Nephron (organoid): ENCODE data around the gene PPP1R1A.
A peak's percentile ranks its signal among the peaks of the same experiment; 100 is the strongest.

Source experiments
- H3K27ac Mint-ChIP-seq, 3 experiments: 2 replicates each; pipeline ENCODE4 v1.8.0; 2020; ENCODE audit warnings: mixed read lengths in 3 of 3, mild to moderate bottlenecking in 2 of 3, moderate library complexity in 1 of 3
- H3K27me3 Mint-ChIP-seq: 2 replicates; pipeline ENCODE4 v1.8.0; 2021; ENCODE audit warnings: low read depth, mild to moderate bottlenecking, moderate library complexity, mixed read lengths
- H3K36me3 Mint-ChIP-seq: 2 replicates; pipeline ENCODE4 v1.8.0; 2020; ENCODE audit warnings: low read depth, mixed read lengths
- H3K4me1 Mint-ChIP-seq: 2 replicates; pipeline ENCODE4 v1.8.0; 2020; ENCODE audit warnings: mixed read lengths
- H3K4me3 Mint-ChIP-seq, 3 experiments: 2 replicates each; pipeline ENCODE4 v1.8.0; 2020; ENCODE audit warnings: mild to moderate bottlenecking in 3 of 3, mixed read lengths in 3 of 3, moderate library complexity in 2 of 3
- H3K9me3 Mint-ChIP-seq: 2 replicates; pipeline ENCODE4 v1.8.0; 2020; ENCODE audit warnings: mixed read lengths
- TF ChIP-seq, protein P1 (sequence below), 3 experiments: fragments of 200-600 bp; sonication (generic); IDR thresholded peaks; one replicate each; pipeline ENCODE4 v1.5.0; 2021; ENCODE audit warnings: antibody characterized with exemption in 3 of 3; ENCODE audit not compliant: unreplicated experiment in 3 of 3

PPP1R1A gene

GRCh38 chr12:54592316-54592715 lies 3.9 kb upstream of the PPP1R1A start:
- no peaks in the 10 kb centered on the region for H3K36me3 Mint-ChIP-seq
- H3K27ac Mint-ChIP-seq: no peak overlapping the region
- TF ChIP-seq, protein P1, sequence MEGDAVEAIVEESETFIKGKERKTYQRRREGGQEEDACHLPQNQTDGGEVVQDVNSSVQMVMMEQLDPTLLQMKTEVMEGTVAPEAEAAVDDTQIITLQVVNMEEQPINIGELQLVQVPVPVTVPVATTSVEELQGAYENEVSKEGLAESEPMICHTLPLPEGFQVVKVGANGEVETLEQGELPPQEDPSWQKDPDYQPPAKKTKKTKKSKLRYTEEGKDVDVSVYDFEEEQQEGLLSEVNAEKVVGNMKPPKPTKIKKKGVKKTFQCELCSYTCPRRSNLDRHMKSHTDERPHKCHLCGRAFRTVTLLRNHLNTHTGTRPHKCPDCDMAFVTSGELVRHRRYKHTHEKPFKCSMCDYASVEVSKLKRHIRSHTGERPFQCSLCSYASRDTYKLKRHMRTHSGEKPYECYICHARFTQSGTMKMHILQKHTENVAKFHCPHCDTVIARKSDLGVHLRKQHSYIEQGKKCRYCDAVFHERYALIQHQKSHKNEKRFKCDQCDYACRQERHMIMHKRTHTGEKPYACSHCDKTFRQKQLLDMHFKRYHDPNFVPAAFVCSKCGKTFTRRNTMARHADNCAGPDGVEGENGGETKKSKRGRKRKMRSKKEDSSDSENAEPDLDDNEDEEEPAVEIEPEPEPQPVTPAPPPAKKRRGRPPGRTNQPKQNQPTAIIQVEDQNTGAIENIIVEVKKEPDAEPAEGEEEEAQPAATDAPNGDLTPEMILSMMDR (IDR thresholded peaks at IDR 0.05; ENCODE audit: unreplicated experiment in 3 of 3): no peak
- peaks cover 36% of the 10 kb centered on the region for H3K4me1 Mint-ChIP-seq
- H3K27me3 Mint-ChIP-seq: peaks cover 33% of the 10 kb centered on the region
- no peaks in the 10 kb centered on the region for H3K9me3 Mint-ChIP-seq
- H3K4me3 Mint-ChIP-seq: no peak overlapping the region

GRCh38 chr12:54590978-54591591 lies 2.6 kb upstream of the PPP1R1A start:
- no peaks in the 10 kb centered on the region for H3K9me3 Mint-ChIP-seq
- H3K36me3 Mint-ChIP-seq: no peaks in the 10 kb centered on the region
- peaks cover 37% of the 10 kb centered on the region for H3K27me3 Mint-ChIP-seq
- peak overlapping the region in 2 of 3 experiments; percentile 59 to 73 for H3K27ac Mint-ChIP-seq
- H3K4me3 Mint-ChIP-seq: peak overlapping the region; percentile 38 to 68 (median 44)
- TF ChIP-seq, protein P1 (IDR thresholded peaks at IDR 0.05; ENCODE audit: unreplicated experiment in 3 of 3): no peak
- peaks cover 37% of the 10 kb centered on the region for H3K4me1 Mint-ChIP-seq

DNA sequence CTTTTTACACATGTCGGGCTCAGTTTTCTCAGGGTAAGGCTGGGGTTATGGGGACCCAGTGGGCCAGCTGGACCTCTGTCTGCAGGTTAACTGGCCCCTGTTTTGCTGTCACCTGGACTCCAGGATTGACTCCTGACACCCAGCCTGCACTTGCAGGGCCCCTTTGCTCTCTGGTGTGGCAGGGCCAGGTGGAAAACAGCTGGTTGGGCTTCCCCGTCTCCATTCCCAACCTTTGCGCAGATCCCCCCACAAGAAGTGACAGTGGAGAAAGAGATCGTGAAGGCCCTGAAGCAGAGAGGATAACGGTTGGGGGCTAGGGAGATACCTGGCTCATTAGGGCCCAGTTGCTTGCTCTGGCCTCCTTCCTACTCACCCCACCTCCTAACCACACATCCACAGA lies 1.5 kb upstream of the PPP1R1A start:
- Mint-ChIP-seq H3K36me3 (no peaks in the 10 kb centered on the region), H3K9me3 (no peaks in the 10 kb centered on the region), H3K4me3 (peak overlapping the region; percentile 72 to 85 (median 77)), H3K4me1 (peaks cover 37% of the 10 kb centered on the region), H3K27ac (peak overlapping the region in 2 of 3 experiments; percentile 2 to 64), H3K27me3 (peaks cover 43% of the 10 kb centered on the region)
- TF ChIP-seq, protein P1 (IDR thresholded peaks at IDR 0.05; ENCODE audit: unreplicated experiment in 3 of 3): no peak

DNA sequence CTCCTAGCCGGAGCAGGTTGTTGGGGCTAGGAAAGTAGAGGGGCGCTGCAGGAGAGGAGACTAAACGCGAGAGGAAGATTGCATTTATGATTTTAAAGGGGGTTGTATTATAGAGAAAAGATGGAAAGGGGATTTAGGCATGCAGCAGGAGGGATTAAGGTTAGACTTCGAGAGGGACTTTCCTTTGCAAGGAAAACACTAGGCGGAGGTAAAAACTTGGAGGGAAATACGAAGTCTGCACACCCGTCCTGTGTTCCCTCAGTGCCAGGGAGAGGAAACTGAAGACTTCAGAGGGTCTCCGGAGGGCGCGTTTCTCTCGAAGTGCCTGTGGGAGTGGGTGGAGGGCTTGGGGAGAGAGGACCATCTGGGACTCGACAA lies 420 bp upstream of the PPP1R1A start:
- no peaks in the 10 kb centered on the region for H3K36me3 Mint-ChIP-seq
- H3K27me3 Mint-ChIP-seq: peaks cover 45% of the 10 kb centered on the region
- peak overlapping the region in 2 of 3 experiments; percentile 6 to 27 for H3K27ac Mint-ChIP-seq
- H3K4me3 Mint-ChIP-seq: peak overlapping the region; percentile 72 to 85 (median 77)
- peaks cover 37% of the 10 kb centered on the region for H3K4me1 Mint-ChIP-seq
- no peaks in the 10 kb centered on the region for H3K9me3 Mint-ChIP-seq
- TF ChIP-seq, protein P1 (IDR thresholded peaks at IDR 0.05; ENCODE audit: unreplicated experiment in 3 of 3): no peak

- Mint-ChIP-seq H3K27me3 (peaks cover 50% of the 10 kb centered on the region), H3K4me3 (peak overlapping the region; percentile 52 to 71 (median 68)), H3K27ac (peak overlapping the region in 2 of 3 experiments; percentile 5 to 35), H3K36me3 (no peaks in the 10 kb centered on the region), H3K9me3 (no peaks in the 10 kb centered on the region), H3K4me1 (peaks cover 37% of the 10 kb centered on the region)
- TF ChIP-seq, protein P1 (IDR thresholded peaks at IDR 0.05; ENCODE audit: unreplicated experiment in 3 of 3): no peak
These were observed 1.1 kb downstream of the PPP1R1A start for GRCh38 chr12:54587315-54587873.

DNA sequence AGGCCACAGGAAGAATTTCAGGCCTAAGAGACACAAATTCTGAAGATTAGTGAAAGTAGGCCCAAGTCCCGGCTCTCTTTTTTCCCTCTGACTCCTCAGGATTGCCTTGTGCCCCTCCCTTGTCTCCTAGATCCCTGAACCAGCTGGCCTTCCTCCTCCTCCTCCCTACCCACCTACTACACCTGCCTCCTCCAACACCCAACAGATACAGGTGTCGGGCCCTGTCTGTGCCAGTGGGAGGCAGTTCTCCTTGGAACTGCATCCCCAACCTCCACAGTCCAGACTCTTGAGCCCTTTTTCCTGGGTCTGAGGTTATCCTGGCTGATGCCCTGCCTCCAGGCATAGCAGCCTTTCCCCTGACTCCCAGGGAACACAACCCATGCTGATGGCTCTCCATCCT lies 1.8 kb downstream of the PPP1R1A start:
- Mint-ChIP-seq H3K4me1 (peaks cover 37% of the 10 kb centered on the region), H3K27me3 (peaks cover 50% of the 10 kb centered on the region), H3K4me3 (peak overlapping the region; percentile 52 to 71 (median 68)), H3K36me3 (no peaks in the 10 kb centered on the region), H3K27ac (peak overlapping the region in 1 of 3 experiments; percentile 35), H3K9me3 (no peaks in the 10 kb centered on the region)
- TF ChIP-seq, protein P1 (IDR thresholded peaks at IDR 0.05; ENCODE audit: unreplicated experiment in 3 of 3): no peak
